Activated CD4-positive, CD25-positive, alpha-beta regulatory T cell treated with anti-CD3 and anti-CD28 coated beads, Interleukin-2, amount 50 U/mL, for 24 hours (primary cell): Measurements from ENCODE around the gene RNASEH1.
"Not testable (repeated sequence)": the region's sequence is repeated elsewhere in the genome, so short reads cannot be mapped to it uniquely, and the experiment has no call there.

Experiments used
- ATAC-seq, 2 donors: fragments of 150-1000 bp; cut with Tn5 transposase; one replicate each; pipeline ENCODE4 v1.10.0; 2021; ENCODE audit warnings: mild to moderate bottlenecking in 1 of 2, moderate library complexity in 1 of 2

RNASEH1 gene

GRCh38 chr2:3589086-3589485 is 31.0 kb upstream of the RNASEH1 start:
- ATAC-seq = no peak

DNA sequence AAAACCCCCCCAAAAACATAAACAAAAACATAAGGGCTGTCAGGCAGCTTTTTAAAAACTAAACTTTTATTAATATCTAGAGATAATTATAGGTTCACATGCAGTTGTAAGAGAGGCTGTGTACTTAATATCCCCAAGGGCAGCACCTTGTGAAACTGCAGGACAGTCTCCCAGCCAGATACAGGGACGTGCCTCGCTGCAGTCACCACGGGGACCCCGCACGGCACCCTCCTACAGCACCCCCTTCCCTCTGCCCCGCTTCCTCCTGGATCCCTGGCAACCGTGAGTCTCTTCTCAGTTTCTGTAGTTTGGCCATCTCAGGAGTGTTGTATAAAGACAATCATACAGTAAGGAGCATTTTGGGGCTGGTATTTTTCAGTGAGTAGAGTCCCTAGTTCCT is 30.0 kb upstream of the RNASEH1 start:
- no peak for ATAC-seq

DNA sequence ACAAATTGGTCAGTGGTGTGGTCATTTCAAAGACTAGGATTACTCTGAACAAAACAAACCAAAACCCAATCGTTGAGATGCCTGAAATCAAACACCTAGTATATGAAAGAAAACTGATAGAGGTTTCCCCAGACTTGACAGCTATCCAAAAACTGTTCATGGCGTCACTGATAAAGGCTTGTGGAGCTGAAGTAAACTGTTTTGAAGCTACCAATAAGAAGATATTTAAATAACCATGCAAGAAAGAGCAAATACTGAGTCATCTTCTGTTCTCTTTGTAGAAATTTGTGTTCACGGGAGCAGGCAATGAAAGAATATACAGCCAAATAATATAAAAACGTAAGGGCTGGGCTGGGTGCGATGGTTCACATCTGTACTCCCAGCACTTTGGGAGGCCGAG is 29.3 kb upstream of the RNASEH1 start:
- ATAC-seq = no peak

DNA sequence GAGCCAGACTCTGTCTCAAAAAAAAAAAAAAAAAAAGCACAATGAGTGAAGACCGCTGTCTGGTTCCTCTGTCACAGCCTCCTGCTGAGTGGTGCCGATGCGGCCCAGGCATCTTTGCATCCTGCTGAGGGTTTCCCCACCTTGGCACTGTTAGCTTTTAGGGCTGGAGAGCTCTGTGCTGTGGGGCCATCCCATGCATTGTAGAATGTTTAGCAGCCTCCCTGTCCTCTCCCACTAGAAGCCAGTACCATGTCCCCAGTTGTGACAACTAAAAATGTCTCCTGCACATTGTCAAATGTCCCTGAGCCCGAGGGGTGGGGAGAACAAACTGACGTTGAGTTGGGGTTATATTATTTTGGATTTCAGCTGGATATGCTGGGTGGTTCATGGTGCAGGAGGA is 28.9 kb upstream of the RNASEH1 start:
- ATAC-seq = no peak

GRCh38 chr2:3586220-3586619 is 28.1 kb upstream of the RNASEH1 start:
- no peak for ATAC-seq

GRCh38 chr2:3585261-3586109 is 27.4 kb upstream of the RNASEH1 start:
- no peak for ATAC-seq

- ATAC-seq = no peak
These were observed 26.6 kb upstream of the RNASEH1 start for GRCh38 chr2:3584608-3585260.

DNA sequence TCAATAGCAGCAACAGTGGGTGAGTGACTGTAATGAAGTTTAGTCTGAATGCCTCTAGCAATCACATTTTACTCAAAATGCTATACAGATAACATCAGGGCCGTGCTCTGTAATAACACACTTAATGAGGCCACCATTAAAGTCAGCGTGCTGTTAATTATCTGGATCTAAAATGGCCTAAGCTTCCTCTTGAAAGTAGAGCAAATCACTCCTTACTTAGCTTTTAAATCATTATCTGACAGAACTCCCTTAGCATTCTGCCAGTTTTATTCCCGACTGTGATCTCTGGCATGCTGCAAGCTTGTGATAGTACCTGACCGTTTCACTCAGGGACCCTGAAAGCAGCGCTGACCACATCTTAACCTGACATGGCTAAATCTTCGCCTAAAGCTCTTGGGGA is 25.9 kb upstream of the RNASEH1 start:
- no peak for ATAC-seq

GRCh38 chr2:3581367-3582262 is 23.5 kb upstream of the RNASEH1 start:
- no peak for ATAC-seq

DNA sequence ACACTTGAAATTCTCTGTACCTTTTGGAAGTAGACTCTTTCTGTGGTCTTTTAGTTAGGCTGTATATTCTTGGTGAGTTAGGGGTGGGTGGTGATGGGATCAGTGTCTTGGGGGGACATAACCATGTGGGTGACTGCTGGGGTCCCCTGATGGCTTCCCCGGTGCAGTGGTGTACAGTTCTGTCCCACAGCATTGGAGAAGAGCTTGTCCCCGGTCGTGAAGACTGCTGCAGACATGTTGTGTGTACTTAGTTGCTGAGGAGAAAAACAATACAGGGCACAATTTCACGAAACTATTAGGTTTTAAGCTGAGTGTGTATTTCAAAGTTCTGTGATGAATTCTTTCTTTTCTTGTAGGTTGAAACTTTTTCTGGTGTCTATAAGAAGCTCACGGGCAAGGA is 22.3 kb upstream of the RNASEH1 start:
- no peak for ATAC-seq

DNA sequence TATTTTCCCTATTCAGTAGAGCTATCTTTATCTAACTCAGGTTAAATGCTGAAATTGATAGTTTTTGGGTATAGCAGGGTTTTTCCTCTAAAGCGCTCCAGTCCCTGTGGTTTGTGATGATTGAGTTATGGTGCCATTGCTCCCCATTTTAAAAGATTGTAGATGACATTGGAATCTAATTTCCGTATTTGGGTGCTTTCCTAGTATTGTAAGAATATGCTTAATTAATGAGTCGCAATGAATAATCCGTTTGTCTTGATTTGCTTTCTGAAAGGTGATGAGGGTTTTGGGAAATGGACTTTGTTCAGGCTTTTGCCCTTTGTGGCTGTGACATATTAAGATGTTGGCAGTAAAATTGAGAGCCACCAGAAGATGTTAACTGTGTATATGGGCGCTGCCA is 20.9 kb upstream of the RNASEH1 start:
- ATAC-seq = no peak

DNA sequence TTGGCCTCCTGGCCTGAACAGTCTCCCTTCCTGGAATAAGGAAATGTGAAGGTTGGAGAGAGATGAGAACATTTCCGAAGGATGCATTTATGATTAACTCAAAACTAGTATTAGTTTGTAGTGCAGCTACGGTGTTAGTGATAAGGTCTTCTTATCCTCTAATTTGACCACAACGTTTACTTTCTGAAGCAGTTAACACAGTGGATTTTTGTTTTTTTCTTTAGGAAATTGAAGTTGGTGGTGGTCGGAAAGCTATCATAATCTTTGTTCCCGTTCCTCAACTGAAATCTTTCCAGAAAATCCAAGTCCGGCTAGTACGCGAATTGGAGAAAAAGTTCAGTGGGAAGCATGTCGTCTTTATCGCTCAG is 18.1 kb upstream of the RNASEH1 start:
- not testable (repeated sequence) for ATAC-seq

DNA sequence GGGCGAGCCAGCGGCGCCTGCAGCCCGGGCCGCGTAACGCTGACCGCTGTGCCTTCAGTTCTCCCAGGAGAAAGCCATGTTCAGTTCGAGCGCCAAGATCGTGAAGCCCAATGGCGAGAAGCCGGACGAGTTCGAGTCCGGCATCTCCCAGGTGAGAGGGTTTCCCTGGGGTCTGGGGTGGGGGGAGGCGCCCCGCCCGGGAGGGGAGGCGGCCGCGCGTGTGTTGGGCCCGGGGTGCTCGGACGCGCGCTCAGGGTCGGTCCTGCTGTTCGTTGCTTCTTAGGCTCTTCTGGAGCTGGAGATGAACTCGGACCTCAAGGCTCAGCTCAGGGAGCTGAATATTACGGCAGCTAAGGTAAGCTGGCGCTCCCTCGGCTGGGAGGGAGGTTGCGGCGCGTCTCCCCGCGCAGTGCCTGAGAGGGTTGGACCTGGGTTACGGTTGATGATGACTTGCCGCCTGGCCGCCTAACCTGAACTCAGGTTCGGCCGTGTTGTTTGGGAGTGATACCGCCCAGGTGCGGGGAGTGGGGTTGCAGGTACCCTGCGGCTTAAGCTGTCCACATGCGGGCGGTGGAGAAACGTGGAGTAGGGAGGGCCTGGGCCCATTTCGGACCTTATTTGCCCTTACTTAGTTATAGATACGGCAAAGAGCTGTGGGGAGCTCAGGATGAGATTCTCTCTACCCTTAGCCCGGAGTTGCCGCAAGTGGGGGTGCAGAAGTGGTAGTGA is 17.6 kb upstream of the RNASEH1 start:
- ATAC-seq = peak; percentile 27 to 38

DNA sequence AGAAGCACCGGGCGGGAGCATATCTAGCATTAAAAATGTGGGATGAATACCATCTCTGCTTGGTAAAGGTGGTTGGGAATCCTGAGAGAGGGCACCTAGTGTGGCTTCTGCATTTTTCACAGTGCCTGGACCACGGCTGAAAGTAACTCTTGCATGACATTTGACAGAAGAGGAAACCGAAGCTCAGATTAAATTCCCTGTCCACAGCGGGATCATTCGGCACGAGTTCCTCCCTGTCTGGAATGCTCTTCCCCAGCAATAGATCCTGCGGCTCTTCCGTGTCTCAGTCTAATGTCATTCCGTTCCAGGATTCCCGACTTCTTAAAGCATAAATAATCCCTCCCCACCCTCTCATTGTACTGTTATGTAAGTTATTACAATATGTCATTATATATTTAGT is 16.0 kb upstream of the RNASEH1 start:
- ATAC-seq = no peak

GRCh38 chr2:3572620-3573019 is 14.5 kb upstream of the RNASEH1 start:
- no peak for ATAC-seq

DNA sequence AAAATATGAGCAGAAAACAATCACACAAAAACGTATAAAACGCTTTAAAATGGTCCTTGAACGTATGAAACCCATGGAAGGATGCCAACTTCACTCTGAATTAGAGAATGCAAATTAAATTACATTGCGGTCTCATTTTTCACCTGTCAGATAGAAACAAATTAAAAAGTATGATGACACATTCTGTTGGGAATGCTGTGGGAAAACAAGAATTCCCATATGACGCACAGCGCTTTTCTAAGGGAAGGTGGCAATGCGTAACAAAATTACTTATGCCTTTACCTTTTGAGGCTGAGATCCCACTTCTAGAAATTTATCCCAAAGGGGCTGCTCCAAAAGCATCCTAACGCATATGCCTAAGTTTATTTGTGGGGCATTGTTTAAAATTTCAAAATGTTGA is 13.2 kb upstream of the RNASEH1 start:
- ATAC-seq = no peak

DNA sequence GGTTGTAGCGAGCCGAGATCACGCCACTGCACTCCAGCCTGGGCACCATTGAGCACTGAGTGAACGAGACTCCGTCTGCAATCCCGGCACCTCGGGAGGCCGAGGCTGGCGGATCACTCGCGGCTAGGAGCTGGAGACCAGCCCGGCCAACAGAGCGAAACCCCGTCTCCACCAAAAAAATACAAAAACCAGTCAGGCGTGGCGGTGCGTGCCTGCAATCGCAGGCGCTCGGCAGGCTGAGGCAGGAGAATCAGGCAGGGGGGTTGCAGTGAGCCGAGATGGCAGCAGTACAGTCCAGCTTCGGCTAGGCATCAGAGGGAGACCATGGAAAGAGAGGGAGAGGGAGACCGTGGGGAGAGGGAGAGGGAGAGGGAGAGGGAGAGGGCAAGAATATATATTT is 11.5 kb upstream of the RNASEH1 start:
- not testable (repeated sequence) for ATAC-seq

- no peak for ATAC-seq
These were observed 8.7 kb upstream of the RNASEH1 start for GRCh38 chr2:3566806-3567205.

- no peak for ATAC-seq
These were observed 7.0 kb upstream of the RNASEH1 start for GRCh38 chr2:3565117-3565516.

- no peak for ATAC-seq
These were observed 5.4 kb upstream of the RNASEH1 start for GRCh38 chr2:3563521-3563976.

DNA sequence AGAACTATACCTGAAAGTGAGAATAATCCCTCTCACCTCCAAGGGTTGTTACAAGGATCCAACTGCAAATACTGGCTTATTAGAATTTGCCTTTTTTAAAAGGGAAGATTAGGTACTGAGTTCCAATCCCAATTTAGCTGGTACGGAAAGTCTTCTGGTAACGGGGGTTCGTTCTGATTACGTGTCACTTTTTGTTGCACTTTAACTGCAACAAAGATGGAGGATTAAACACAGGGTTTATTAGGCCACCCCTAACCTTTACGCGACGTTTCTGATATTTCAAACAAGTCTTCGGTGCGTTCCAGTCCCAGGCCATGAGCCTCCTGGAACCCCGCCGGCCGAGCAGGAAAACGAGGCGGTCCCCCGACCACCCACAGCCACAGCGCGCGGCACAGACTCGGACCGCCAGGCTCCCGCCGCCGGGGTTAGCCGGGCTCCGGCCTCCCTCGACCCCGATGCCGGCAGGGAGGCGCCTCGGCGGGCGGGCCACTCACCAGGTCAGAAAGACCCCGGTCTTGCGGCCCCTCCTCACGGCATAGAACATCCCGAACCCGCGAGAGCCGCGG is 411 bp downstream of the RNASEH1 start:
- ATAC-seq = peak; percentile 22 to 25

DNA sequence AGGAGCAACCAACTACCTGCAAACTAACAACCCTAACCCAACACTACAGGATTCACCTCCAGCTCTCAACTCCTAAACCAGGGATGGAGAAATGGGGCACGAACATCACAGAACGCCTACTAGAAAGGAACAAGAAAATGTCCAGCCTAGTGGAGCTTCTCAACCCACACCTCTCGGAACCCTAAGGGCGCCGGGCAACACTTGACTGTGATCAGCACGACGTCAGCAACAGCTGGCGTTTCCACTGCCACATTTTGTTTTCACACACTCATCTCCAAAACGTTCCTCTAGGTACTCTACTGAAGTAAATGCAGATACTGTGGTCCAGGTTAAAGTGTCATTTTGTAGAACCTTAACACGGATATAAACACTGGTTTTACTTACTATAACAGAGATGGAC is 4.2 kb downstream of the RNASEH1 start:
- ATAC-seq = no peak
